ENCODE results near the gene PDLIM3. TPM values are rescaled to one million over a fixed set of nuclear protein-coding genes. Genes with fewer than 3 reads are reported as not detected.

Gene PDLIM3
- total and polyA plus RNA-seq, 11 donors: 111 to 1,156 (median 246) TPM

- ATAC-seq (no peak), DNase-seq (no peak)
- H3K27me3 ChIP-seq: peaks cover 0 to 6% (median 0%) of the 10 kb centered on the region in 9 donors
- TF ChIP-seq CTCF (IDR thresholded peaks at IDR 0.05) (no peak), POLR2A (IDR thresholded peaks at IDR 0.05) (no peak)
- H3K27ac ChIP-seq: peak overlapping the region in 8 of 12 donors; percentile 20 to 69 (median 49)
- no peak overlapping the region for H3K4me3 ChIP-seq
- H3K9me3 ChIP-seq: no peaks in the 10 kb centered on the region
- no peaks in the 10 kb centered on the region for H3K36me3 ChIP-seq
- H3K4me1 ChIP-seq: peaks cover 0 to 32% (median 16%) of the 10 kb centered on the region in 12 donors
- intact Hi-C loops (cut with DNase I): loop anchor here in 1 of 10 donors (5.0 kb wide), 1 partner anchor 68 kb away; the partner anchor contains the start of gene CCDC110
- 61 to 68% (median 64%) methylated on average over 3 of the region's 3 CpGs for WGBS, 4 donors
Measured at GRCh38 chr4:185540487-185541120, 5.3 kb upstream of the PDLIM3 start.

- no peaks in the 10 kb centered on the region for H3K36me3 ChIP-seq
- peaks cover 0 to 32% (median 16%) of the 10 kb centered on the region in 12 donors for H3K4me1 ChIP-seq
- 65 to 89% (median 83%) methylated on average over 8 of the region's 8 CpGs for WGBS, 4 donors
- intact Hi-C loops (cut with DNase I): loop anchor here in 1 of 10 donors (5.0 kb wide), 1 partner anchor 68 kb away; the partner anchor contains the start of gene CCDC110
- peak overlapping the region in 1 of 12 donors; percentile 5 for H3K27ac ChIP-seq
- peaks cover 0 to 10% (median 0%) of the 10 kb centered on the region in 9 donors for H3K27me3 ChIP-seq
- no peak for DNase-seq
- H3K9me3 ChIP-seq: no peaks in the 10 kb centered on the region
- no peak for ATAC-seq
- TF ChIP-seq CTCF (IDR thresholded peaks at IDR 0.05) (no peak), POLR2A (IDR thresholded peaks at IDR 0.05) (no peak)
- H3K4me3 ChIP-seq: no peak overlapping the region
Measured at GRCh38 chr4:185540040-185540439, 4.7 kb upstream of the PDLIM3 start.

GRCh38 chr4:185538806-185539205, 3.5 kb upstream of the PDLIM3 start:
- H3K27ac ChIP-seq: no peak overlapping the region

More at GRCh38 chr4:185538806-185539205, 3.5 kb upstream of the PDLIM3 start:
- no peaks in the 10 kb centered on the region for H3K9me3 ChIP-seq
- peaks cover 0 to 32% (median 16%) of the 10 kb centered on the region in 12 donors for H3K4me1 ChIP-seq
- no peak overlapping the region for H3K4me3 ChIP-seq
- 27 to 87% (median 70%) methylated on average over 1 of the region's 1 CpG for WGBS, 4 donors
- DNase-seq: no peak
- ATAC-seq: no peak
- H3K36me3 ChIP-seq: no peaks in the 10 kb centered on the region
- intact Hi-C loops (cut with DNase I): loop anchor here in 4 of 10 donors (5.0 to 10.0 kb wide), 4 partner anchors 48 to 58 kb away; no protein-coding TSS in a partner anchor
- no peak for TF ChIP-seq POLR2A (IDR thresholded peaks at IDR 0.05)
- TF ChIP-seq CTCF (IDR thresholded peaks at IDR 0.05): no peak
- H3K27me3 ChIP-seq: peaks cover 0 to 20% (median 0%) of the 10 kb centered on the region in 9 donors
